ENCODE data around the gene SLC49A3.

The SLC49A3 gene

DNA sequence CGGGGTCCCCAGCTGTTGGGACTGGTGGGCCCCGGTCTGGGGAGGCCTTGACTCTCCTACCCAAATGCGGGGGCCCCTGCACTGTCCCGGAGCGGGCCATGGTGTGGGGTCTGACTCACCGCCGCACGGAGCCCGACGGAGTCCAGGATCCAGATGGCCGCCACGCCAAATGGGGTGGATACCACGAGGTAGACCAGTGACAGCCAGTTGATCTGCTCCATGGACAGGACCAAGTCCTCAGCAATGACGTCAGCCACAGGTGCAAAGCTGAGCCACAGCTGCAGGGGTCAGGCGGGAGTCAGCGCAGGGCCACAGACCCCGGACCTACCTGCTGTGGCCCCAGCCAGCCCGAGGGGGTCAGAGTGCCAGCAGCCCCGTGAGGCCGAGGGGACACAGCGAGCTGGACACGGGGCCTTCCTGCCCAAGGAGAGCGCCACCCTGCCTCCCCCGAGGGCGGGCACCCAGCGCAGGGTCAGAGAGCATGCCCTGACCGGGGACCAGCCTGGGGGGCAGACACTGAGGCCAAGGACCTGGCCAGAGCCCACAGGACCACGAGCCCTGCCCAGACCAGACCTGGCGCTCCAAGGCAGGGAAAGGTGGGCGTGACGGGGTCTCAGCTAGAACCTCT, 2.4 kb downstream of the SLC49A3 start:
- Mint-ChIP-seq H3K36me3 (ENCODE audit: insufficient read depth) (peaks cover 3% of the 10 kb centered on the region), H3K4me3 (no peak overlapping the region), H3K27ac (no peak overlapping the region), H3K4me1 (ENCODE audit: low read depth in 2 of 2) (peaks cover 5 to 13% of the 10 kb centered on the region in 2 donors), H3K27me3 (peaks cover 0 to 19% of the 10 kb centered on the region in 2 donors), H3K9me3 (no peaks in the 10 kb centered on the region)
- ATAC-seq (replicated peaks) (no peak), DNase-seq (no peak)

DNA sequence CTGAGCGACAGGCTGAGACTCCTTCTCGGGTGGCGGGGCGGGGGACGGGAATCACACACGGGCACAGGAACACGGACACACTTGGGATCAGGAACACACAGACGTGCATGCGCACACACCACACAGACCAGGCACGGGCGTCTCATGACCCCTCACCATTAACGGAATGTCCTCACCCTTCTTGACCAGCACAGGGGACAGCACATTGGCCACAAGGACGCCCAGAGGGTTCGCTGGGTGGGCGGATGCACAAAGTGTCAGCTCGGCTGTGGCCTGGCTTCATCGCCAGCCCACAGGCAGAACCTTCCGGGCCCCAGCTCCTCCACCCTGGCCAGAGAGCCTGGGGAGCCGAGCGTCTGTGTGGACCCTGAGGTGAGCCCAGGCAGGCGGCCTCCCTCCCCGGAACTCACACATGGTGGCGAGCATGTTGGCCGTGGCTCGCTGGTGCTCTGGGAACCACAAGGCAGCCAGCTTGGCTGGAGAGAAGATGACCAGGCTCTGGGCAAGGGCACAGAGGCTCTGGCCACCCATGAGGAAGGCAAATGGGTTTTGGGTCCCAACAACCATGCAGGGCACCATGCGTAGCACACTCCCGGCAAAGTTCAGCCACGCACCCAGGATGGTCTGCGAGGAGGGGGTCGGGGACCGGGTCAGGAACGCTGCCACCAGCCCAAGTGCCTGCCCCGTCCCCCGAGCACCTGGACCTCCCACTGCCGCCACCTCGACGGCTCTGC, 3.1 kb downstream of the SLC49A3 start:
- H3K4me1 Mint-ChIP-seq (ENCODE audit: low read depth in 2 of 2), result peaks cover 6 to 14% of the 10 kb centered on the region in 2 donors
- H3K4me3 Mint-ChIP-seq, result no peak overlapping the region
- no peak overlapping the region for H3K27ac Mint-ChIP-seq
- H3K36me3 Mint-ChIP-seq (ENCODE audit: insufficient read depth), result peaks cover 5% of the 10 kb centered on the region
- no peak for ATAC-seq (replicated peaks)
- peaks cover 0 to 19% of the 10 kb centered on the region in 2 donors for H3K27me3 Mint-ChIP-seq
- H3K9me3 Mint-ChIP-seq, result no peaks in the 10 kb centered on the region
- no peak for DNase-seq

DNA sequence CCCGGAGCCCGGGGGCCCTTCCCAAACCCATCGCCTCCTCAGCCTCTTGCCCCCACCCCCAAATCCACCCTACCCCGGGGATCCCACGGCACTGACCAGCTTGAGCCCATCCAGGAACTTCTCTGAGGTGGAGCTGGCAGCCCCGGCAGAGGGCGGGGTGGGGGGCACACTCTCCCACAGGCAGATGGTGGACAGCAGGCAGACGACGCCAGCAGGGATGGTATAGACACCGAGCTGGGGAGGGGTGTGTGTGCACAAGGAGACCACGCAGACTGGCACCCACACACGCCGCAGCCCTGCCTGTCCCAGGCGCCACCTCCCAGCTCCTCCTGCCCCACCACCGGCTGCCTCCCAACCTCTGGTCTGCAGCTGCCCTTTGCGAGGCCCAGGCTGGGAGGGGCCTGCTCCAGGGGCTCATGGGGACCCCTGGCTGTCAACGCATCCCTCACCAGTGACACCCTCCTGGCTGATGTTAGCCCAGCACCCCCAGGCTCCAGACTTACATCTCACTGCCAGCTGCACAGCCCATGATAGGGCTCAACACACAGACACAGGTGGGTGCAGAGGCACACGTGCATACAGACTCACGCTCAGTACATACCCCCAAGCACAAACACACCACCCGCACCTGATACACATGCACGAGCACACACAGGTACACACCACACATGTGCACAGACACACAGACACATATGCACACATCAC, 4.2 kb downstream of the SLC49A3 start:
- peaks cover 0 to 19% of the 10 kb centered on the region in 2 donors for H3K27me3 Mint-ChIP-seq
- no peak overlapping the region for H3K4me3 Mint-ChIP-seq
- peak overlapping the region in 1 of 2 donors; percentile 55 for H3K27ac Mint-ChIP-seq
- H3K36me3 Mint-ChIP-seq (ENCODE audit: insufficient read depth), result peaks cover 8% of the 10 kb centered on the region
- no peak for DNase-seq
- H3K9me3 Mint-ChIP-seq, result no peaks in the 10 kb centered on the region
- no peak for ATAC-seq (replicated peaks)
- peaks cover 14 to 22% of the 10 kb centered on the region in 2 donors for H3K4me1 Mint-ChIP-seq (ENCODE audit: low read depth in 2 of 2)

DNA sequence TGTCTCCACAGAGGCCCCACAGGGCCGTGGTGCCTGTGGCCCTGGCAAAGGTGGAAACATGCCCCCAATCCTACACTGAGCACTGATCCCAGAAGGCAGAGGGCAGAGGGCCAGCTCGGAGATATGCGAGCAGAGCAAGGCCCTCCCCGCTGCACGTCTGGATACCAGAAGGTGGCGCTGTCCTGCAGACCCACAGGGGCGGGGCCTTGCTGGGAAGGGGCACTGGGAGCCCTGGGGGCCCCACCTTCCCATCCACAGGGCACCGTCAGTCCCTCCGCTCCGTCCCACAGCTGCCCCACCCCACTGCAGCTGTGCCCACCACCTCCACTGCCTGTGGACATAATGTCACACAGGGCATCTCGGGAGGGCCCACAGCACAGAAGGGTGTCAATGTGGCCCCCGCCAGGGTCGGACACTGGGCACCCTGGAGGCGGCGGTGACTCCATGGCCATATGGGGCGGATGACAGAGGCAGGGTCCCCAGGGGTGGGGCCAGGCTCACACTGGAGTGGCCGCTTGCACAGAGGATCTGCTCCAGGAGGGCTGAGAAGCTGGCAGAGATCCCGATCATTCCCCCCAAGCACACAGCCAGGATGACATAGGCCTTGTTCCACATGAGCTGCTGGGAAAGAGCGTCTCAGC, 4.8 kb downstream of the SLC49A3 start:
- ATAC-seq (replicated peaks) (peak; percentile 14), DNase-seq (peak in 1 of 3 experiments; percentile 31)
- H3K27ac Mint-ChIP-seq, result no peak overlapping the region
- no peaks in the 10 kb centered on the region for H3K9me3 Mint-ChIP-seq
- peaks cover 14 to 22% of the 10 kb centered on the region in 2 donors for H3K4me1 Mint-ChIP-seq (ENCODE audit: low read depth in 2 of 2)
- H3K36me3 Mint-ChIP-seq (ENCODE audit: insufficient read depth), result peaks cover 8% of the 10 kb centered on the region
- H3K4me3 Mint-ChIP-seq, result no peak overlapping the region
- H3K27me3 Mint-ChIP-seq, result peaks cover 0 to 19% of the 10 kb centered on the region in 2 donors

DNA sequence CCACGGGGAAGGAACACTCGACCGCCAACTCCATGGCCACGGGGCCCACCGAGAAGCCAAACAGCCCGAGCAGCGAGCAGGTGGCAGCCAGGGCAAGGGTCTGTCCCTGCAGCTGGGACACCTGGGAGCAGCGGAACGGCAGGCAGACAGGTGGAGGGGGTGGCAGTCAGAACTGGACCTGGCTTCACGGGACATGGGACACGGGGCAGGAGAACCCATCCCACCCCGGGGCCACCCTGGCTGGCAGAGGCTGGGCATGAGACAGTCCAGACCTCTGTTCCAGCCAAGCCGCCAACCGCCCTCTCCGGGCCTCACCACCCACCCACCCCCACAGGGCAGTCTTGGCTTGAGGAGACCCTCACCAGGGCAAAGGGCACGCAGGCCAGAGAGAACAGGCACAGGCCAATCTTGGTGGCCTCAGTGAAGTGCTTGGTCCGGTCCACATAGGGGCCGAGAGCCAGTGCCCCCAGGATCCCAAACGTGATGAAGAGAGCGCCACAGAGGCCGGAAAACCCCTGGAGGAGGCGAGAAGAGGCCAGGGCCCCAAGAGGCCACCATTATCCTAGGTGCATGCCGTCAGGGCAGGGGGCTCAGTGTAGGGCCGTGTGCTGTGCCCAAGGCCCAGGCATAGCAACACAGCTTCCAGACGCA, 5.6 kb downstream of the SLC49A3 start:
- Mint-ChIP-seq H3K36me3 (ENCODE audit: insufficient read depth) (peaks cover 8% of the 10 kb centered on the region), H3K27me3 (peaks cover 0 to 19% of the 10 kb centered on the region in 2 donors), H3K4me3 (no peak overlapping the region), H3K4me1 (ENCODE audit: low read depth in 2 of 2) (peaks cover 14 to 22% of the 10 kb centered on the region in 2 donors), H3K9me3 (no peaks in the 10 kb centered on the region), H3K27ac (no peak overlapping the region)
- ATAC-seq (replicated peaks), result no peak
- no peak for DNase-seq

DNA sequence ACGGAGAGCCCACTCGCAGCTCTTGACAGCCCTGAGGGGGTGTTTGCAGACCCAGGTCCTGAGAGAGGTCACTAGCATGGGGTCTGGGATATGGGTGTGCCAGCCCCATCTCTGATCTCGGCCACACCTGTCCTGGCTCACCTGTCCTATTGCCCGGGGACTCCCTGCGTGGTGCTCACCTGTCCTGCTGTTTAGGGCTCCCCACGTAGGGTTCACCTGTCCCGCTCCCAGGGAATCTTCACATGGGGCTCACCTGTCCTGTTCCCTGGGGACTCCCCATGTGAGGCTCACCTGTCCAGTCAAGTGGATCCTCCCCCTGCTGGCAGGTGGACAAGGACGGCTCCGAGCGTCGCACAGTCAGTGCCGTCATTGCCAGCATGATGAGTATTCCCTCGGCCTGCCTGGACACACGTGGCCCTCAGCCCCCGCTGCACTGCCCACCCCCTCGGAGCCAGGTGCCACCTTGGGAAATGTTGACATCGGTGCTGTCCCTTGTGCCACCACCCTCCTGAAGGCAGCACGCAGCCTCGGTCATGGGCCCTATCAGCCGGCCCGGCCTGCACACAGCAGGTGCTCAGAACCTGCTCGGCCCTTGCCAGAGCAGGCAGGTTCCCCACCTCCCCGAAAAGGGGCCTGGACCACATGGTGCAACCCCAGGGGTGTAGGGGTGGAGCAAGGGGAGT, 6.3 kb downstream of the SLC49A3 start:
- peak overlapping the region; percentile 35 to 41 for H3K4me3 Mint-ChIP-seq
- H3K36me3 Mint-ChIP-seq (ENCODE audit: insufficient read depth), result peaks cover 8% of the 10 kb centered on the region
- no peak overlapping the region for H3K27ac Mint-ChIP-seq
- ATAC-seq (replicated peaks) (no peak), DNase-seq (no peak)
- H3K4me1 Mint-ChIP-seq (ENCODE audit: low read depth in 2 of 2), result peaks cover 14 to 19% of the 10 kb centered on the region in 2 donors
- peaks cover 0 to 14% of the 10 kb centered on the region in 2 donors for H3K27me3 Mint-ChIP-seq
- no peaks in the 10 kb centered on the region for H3K9me3 Mint-ChIP-seq

DNA sequence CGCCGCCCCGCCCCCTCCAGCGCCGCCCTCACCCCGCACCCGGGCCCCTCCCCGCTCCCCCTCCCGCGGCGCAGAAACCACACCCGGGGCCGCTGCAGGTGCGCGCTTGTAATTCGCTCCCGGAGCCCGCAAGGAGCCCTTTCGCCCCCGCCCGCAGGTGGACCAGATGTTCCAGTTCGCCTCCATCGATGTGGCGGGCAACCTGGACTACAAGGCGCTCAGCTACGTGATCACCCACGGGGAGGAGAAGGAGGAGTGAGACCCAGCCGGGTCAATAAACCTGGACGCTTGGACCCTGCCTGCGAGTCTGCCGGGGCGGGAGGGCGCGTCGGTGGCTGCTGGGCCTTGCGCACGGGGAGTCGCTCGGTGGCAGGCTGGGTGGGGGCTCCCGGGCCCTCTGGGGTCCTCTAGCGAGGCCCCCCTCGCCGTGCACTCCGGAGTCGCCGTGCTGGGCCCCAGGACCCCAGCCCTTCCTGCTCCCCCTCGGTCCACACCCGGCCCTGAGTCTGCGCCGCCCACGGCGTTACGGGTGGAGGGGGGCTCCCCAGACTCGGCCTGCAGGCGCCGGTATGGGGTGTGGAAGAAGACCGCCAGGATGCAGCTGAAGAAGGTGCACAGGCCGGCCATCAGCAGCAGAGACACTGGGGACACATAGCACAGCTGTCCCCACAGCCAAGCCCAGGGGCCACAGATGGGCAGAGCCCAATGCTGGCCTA, 7.1 kb downstream of the SLC49A3 start:
- Mint-ChIP-seq H3K4me1 (ENCODE audit: low read depth in 2 of 2) (peaks cover 14 to 18% of the 10 kb centered on the region in 2 donors), H3K36me3 (ENCODE audit: insufficient read depth) (peaks cover 8% of the 10 kb centered on the region), H3K4me3 (peak overlapping the region; percentile 49 to 78), H3K9me3 (no peaks in the 10 kb centered on the region), H3K27ac (no peak overlapping the region), H3K27me3 (peaks cover 0 to 10% of the 10 kb centered on the region in 2 donors)
- DNase-seq (peak in 1 of 3 experiments; percentile 35), ATAC-seq (replicated peaks) (peak; percentile 9)

DNA sequence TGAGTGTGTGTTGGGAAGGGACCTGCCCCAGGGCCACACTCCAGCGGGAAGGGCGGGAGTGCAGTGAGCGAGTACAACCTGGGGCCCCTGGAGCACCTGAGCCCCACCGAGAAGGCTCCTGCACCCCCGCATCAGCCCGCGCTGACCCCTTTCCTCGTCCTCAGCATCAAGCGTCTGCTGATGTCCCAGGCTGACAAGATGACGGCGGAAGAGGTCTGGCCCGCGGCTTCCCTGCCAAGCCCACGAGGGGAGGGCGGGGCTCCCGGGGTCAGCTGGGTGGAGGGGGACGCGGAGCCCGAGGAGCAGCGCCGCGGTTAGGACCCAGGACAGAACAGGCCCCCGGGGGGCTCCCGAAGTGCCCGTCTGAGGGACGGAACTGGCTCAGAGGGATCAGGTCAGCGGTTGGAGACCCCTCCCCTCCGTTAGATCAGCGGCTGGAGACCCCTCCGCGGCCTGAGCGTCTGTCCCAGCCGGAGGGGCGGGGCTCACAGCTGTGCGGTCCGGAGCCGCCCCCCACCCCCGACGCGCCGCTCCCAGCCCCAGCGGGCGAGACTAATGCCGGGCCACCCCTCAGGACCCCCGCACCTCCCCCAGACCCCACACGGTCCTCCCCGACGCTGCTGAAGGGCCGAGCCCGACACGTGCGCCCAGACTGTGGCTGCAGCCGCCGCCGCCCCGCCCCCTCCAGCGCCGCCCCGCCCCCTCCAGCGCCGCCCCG, 7.9 kb downstream of the SLC49A3 start:
- DNase-seq (peak; percentile 47 to 58 (median 56)), ATAC-seq (replicated peaks) (peak; percentile 77)
- Mint-ChIP-seq H3K27ac (peak overlapping the region in 1 of 2 donors; percentile 84), H3K36me3 (ENCODE audit: insufficient read depth) (peaks cover 8% of the 10 kb centered on the region), H3K27me3 (peaks cover 0 to 10% of the 10 kb centered on the region in 2 donors), H3K4me3 (peak overlapping the region; percentile 72 to 78), H3K4me1 (ENCODE audit: low read depth in 2 of 2) (peaks cover 14 to 20% of the 10 kb centered on the region in 2 donors), H3K9me3 (no peaks in the 10 kb centered on the region)

DNA sequence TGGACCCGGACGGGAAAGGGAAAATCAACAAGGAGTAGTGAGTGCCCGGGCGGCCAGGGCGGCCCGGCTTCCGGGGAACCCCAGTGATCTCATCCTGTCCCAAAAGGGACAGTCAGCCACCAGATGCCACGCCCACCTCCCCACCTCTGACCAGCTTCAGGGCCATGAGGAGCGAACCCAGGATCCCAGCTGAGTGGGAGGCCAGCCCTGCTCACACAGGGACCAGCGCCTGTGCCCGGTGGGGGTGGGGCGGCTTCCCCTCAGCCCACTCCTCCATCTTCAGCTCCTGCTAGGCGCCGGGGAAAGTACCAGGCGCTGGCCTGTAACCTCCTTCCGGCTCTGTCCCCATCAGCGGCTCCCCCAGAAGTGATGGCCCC, 8.4 kb downstream of the SLC49A3 start:
- DNase-seq, result no peak

DNA sequence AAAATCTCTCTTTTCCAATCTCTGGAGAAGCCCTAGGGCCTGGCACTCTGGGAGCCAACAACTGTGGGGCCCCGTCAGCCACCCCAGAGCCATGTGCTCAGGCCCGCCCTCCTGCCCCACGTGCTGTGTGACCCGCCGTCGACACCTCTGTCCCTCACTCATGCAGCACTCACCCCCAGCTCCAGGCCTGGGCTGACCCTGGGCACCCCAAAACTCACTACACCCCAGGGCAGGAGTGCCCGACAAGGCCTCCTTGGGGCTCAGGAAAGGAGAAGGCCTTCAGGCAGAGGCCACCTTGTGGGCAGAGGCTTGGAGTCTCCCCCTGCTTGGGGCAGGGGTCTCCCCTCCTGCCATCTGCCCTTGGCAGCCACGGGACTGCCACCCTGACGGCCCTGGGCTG, 8.9 kb downstream of the SLC49A3 start:
- DNase-seq (no peak), ATAC-seq (replicated peaks) (no peak)
- Mint-ChIP-seq H3K9me3 (no peaks in the 10 kb centered on the region), H3K27me3 (peaks cover 0 to 4% of the 10 kb centered on the region in 2 donors), H3K4me1 (ENCODE audit: low read depth in 2 of 2) (peaks cover 18 to 22% of the 10 kb centered on the region in 2 donors), H3K27ac (peak overlapping the region in 1 of 2 donors; percentile 84), H3K36me3 (ENCODE audit: insufficient read depth) (peaks cover 16% of the 10 kb centered on the region), H3K4me3 (peak overlapping the region; percentile 72 to 78)

More for the DNA sequence above, 8.4 kb downstream of the SLC49A3 start:
- H3K27me3 Mint-ChIP-seq, result peaks cover 0 to 9% of the 10 kb centered on the region in 2 donors
- peak; percentile 57 for ATAC-seq (replicated peaks)
- H3K4me1 Mint-ChIP-seq (ENCODE audit: low read depth in 2 of 2), result peaks cover 14 to 20% of the 10 kb centered on the region in 2 donors
- H3K36me3 Mint-ChIP-seq (ENCODE audit: insufficient read depth), result peaks cover 11% of the 10 kb centered on the region
- H3K27ac Mint-ChIP-seq, result peak overlapping the region in 1 of 2 donors; percentile 84
- no peaks in the 10 kb centered on the region for H3K9me3 Mint-ChIP-seq
- H3K4me3 Mint-ChIP-seq, result peak overlapping the region; percentile 72 to 78

DNA sequence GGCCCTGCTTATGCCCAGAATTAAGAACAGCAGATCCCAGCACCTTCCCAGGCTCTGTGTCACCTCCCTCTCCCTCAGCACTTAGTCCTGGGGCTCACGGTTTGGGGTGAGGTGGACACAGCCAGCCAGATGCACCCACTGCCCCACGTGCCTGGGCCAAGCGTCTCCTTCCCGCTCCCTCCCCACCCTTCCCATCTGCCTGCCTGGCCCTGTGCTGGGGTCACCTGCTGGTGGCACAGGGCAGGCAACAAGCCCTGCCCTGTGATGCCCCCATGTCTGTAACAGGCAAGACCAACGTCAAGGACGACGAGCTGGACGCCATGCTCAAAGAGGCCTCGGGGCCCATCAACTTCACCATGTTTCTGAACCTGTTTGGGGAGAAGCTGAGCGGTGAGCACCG, 9.3 kb downstream of the SLC49A3 start:
- Mint-ChIP-seq H3K27ac (peak overlapping the region in 1 of 2 donors; percentile 84), H3K27me3 (no peaks in the 10 kb centered on the region), H3K4me1 (ENCODE audit: low read depth in 2 of 2) (peaks cover 18 to 20% of the 10 kb centered on the region in 2 donors), H3K9me3 (no peaks in the 10 kb centered on the region), H3K36me3 (ENCODE audit: insufficient read depth) (peaks cover 20% of the 10 kb centered on the region), H3K4me3 (peak overlapping the region; percentile 72 to 78)
- DNase-seq (no peak), ATAC-seq (replicated peaks) (no peak)
